GM23338 (cell line): Measurements from ENCODE around the gene CLDN22. TPM values are rescaled to one million over a fixed set of nuclear protein-coding genes. Genes with fewer than 3 reads are reported as not detected.

Source experiments
- ATAC-seq: fragments of 200-7000 bp; cut with Tn5 transposase; 3 replicates; pipeline ENCODE4 v1.9.1; 2020
- DNase-seq: peaks from one replicate; pipeline ENCODE4 v3.0.0-alpha.2; 2015; ENCODE audit warnings: low spot score
- H2AFZ ChIP-seq: fragments of 200-600 bp; sonication (generic); 2 replicates; pipeline ENCODE4 v1.8.0; 2016; ENCODE audit warnings: antibody characterized with exemption, mild to moderate bottlenecking, moderate library complexity
- H3F3A ChIP-seq: fragments of 200-600 bp; sonication (generic); replicated peaks from 2 replicates; pipeline ENCODE4 v1.8.0; 2017; ENCODE audit warnings: antibody characterized with exemption, mixed run types, low read depth
- H3K27ac ChIP-seq: fragments of 200-600 bp; sonication (generic); 2 replicates; pipeline ENCODE4 v1.6.1; 2016; ENCODE audit warnings: low read depth
- H3K27me3 ChIP-seq: fragments of 200-600 bp; sonication (generic); 2 replicates; pipeline ENCODE4 v1.8.0; 2016; ENCODE audit warnings: mild to moderate bottlenecking, mixed run types, moderate library complexity; ENCODE audit not compliant: insufficient read depth
- H3K36me3 ChIP-seq: fragments of 200-600 bp; sonication (generic); 2 replicates; pipeline ENCODE4 v1.8.0; 2016; ENCODE audit warnings: mild to moderate bottlenecking; ENCODE audit not compliant: insufficient read depth
- H3K4me1 ChIP-seq: fragments of 200-600 bp; sonication (generic); 2 replicates; pipeline ENCODE4 v1.8.0; 2016; ENCODE audit warnings: mild to moderate bottlenecking, moderate library complexity; ENCODE audit not compliant: insufficient read depth
- H3K4me2 ChIP-seq: fragments of 200-600 bp; sonication (generic); 2 replicates; pipeline ENCODE4 v1.7.1; 2017; ENCODE audit warnings: mixed run types
- H3K4me3 ChIP-seq: fragments of 200-600 bp; sonication (generic); 2 replicates; pipeline ENCODE4 v1.6.1; 2016; ENCODE audit warnings: mixed run types
- H3K79me2 ChIP-seq: fragments of 200-600 bp; sonication (generic); replicated peaks from 2 replicates; pipeline ENCODE4 v1.8.0; 2017; ENCODE audit warnings: mild to moderate bottlenecking; ENCODE audit not compliant: insufficient read depth
- H3K9me2 ChIP-seq: fragments of 200-600 bp; sonication (generic); 2 replicates; pipeline ENCODE4 v1.8.0; 2017; ENCODE audit not compliant: insufficient read depth
- H4K20me1 ChIP-seq: fragments of 200-600 bp; sonication (generic); replicated peaks from 2 replicates; pipeline ENCODE4 v1.8.0; 2017; ENCODE audit warnings: mild to moderate bottlenecking; ENCODE audit not compliant: insufficient read depth
- H3K27ac Mint-ChIP-seq: 2 replicates; pipeline ENCODE4 v1.8.0; 2020; ENCODE audit warnings: inconsistent platforms, mild to moderate bottlenecking, moderate library complexity, mixed read lengths
- H3K27me3 Mint-ChIP-seq: 3 replicates; pipeline ENCODE4 v1.8.0; 2022; ENCODE audit warnings: low read depth, mild to moderate bottlenecking, moderate library complexity, mixed read lengths, inconsistent platforms; ENCODE audit not compliant: insufficient read depth, poor library complexity
- H3K36me3 Mint-ChIP-seq: 3 replicates; pipeline ENCODE4 v1.8.0; 2021; ENCODE audit warnings: low read depth, mild to moderate bottlenecking, inconsistent platforms, moderate library complexity, mixed read lengths
- H3K4me1 Mint-ChIP-seq: 3 replicates; pipeline ENCODE4 v1.8.0; 2020; ENCODE audit warnings: mild to moderate bottlenecking, inconsistent platforms, mixed read lengths
- H3K4me3 Mint-ChIP-seq: 3 replicates; pipeline ENCODE4 v1.8.0; 2021; ENCODE audit warnings: moderate library complexity, mild to moderate bottlenecking, inconsistent platforms, mixed read lengths
- H3K9me3 Mint-ChIP-seq: 3 replicates; pipeline ENCODE4 v1.8.0; 2020; ENCODE audit warnings: moderate library complexity, mild to moderate bottlenecking, inconsistent platforms, mixed read lengths
- CREB1 ChIP-seq: fragments of 250-450 bp; sonication (Bioruptor Pico); IDR thresholded peaks from 2 replicates; pipeline ENCODE4 v1.5.0; 2020; ENCODE audit warnings: low read depth, mild to moderate bottlenecking, moderate library complexity
- EZH2phosphoT487 ChIP-seq: fragments of 200-600 bp; sonication (generic); IDR thresholded peaks from one replicate; pipeline ENCODE4 v1.8.1; 2018; ENCODE audit warnings: antibody characterized with exemption; ENCODE audit not compliant: unreplicated experiment
- JUNB ChIP-seq: IDR thresholded peaks from one replicate; pipeline ENCODE4 v1.6.1; 2016; ENCODE audit warnings: antibody characterized with exemption; ENCODE audit not compliant: unreplicated experiment
- NANOG ChIP-seq: IDR thresholded peaks from 2 replicates; pipeline ENCODE4 v1.6.1; 2016; ENCODE audit warnings: antibody characterized with exemption, borderline replicate concordance
- ZNF331 ChIP-seq: fragments of 250-450 bp; sonication (Bioruptor Pico); IDR thresholded peaks from 2 replicates; pipeline ENCODE4 v1.5.0; 2020; ENCODE audit warnings: low read depth, mild to moderate bottlenecking, moderate library complexity
- polyA plus RNA-seq: library from polyadenylated mRNA; unstranded; fragments of >200 nt; fragmentation: Nextera tagmentation; extraction: Ambion mirVana; gene quantifications from 2 replicates; pipeline ENCODE4 v1.2.1, GENCODE V29; 2016
- total RNA-seq: library from RNA; depleted of rRNA; stranded (reverse); fragments of >200 nt; shearing (Covaris generic); gene quantifications from 2 replicates; pipeline ENCODE4 v1.2.3, GENCODE V29; 2014
- TF ChIP-seq, protein P1 (sequence below): fragments of 250-450 bp; sonication (Bioruptor Pico); IDR thresholded peaks from 2 replicates; pipeline ENCODE4 v1.5.0; 2020; ENCODE audit warnings: mild to moderate bottlenecking, moderate library complexity
- TF ChIP-seq, protein P2 (sequence below): IDR thresholded peaks from one replicate; pipeline ENCODE4 v1.6.1; 2018; ENCODE audit warnings: antibody characterized with exemption; ENCODE audit not compliant: unreplicated experiment
- TF ChIP-seq, protein P3 (sequence below), 2 experiments: fragments of 200-600 bp in 1 of 2; sonication (generic) in 1 of 2; conservative IDR thresholded peaks; 2 replicates each; pipeline versions ENCODE4 v1.5.1 to v1.6.1; 2016 to 2017; ENCODE audit warnings: antibody characterized with exemption in 2 of 2, low read depth in 2 of 2, mild to moderate bottlenecking in 2 of 2, moderate library complexity in 1 of 2

Gene CLDN22
- total and polyA plus RNA-seq, 2 experiments from 2014 or later = not detected

DNA sequence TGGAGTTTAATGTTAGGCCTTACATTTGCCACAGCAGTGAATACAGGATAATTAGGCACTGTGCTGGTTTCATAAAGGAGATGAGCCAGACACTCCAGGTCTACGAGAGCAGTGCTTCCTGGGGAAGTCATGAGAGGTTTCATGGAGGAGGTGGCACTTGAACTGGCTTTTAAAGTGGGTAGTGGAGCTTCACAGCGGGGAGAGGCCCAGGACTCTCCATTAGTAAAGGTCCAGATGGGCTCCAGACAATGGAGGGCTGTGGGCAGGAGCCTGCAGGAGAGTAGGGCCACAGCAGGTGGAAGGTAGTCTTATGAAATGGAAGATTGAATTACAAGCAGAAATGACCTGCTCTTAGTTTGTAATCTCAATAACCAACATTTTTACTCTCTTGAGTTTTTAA, 29.0 kb downstream of the CLDN22 start:
- H3K4me1 Mint-ChIP-seq = peaks cover 3% of the 10 kb centered on the region; the same call in 2 of the 3 replicates
- H3K27ac ChIP-seq = no peak overlapping the region
- H3K27me3 ChIP-seq = no peaks in the 10 kb centered on the region
- no peak overlapping the region for H3K4me2 ChIP-seq
- 0 out of 2 replicates have a peak, but pooled peaks cover 3% of the 10 kb centered on the region for H4K20me1 ChIP-seq
- H3K36me3 Mint-ChIP-seq = peaks cover 78% of the 10 kb centered on the region
- H3K27ac Mint-ChIP-seq = peak overlapping the region; percentile 54
- H3K79me2 ChIP-seq = no peaks in the 10 kb centered on the region
- DNase-seq = no peak
- no peak overlapping the region for H2AFZ ChIP-seq
- no peaks in the 10 kb centered on the region for H3F3A ChIP-seq
- no peaks in the 10 kb centered on the region for H3K4me1 ChIP-seq
- no peak; the same call in 2 of the 3 replicates for ATAC-seq
- no peak overlapping the region for H3K4me3 ChIP-seq
- H3K9me3 Mint-ChIP-seq = no peaks in the 10 kb centered on the region
- H3K9me2 ChIP-seq = no peaks in the 10 kb centered on the region
- no peak overlapping the region for H3K4me3 Mint-ChIP-seq
- peaks cover 40% of the 10 kb centered on the region for H3K36me3 ChIP-seq
- TF ChIP-seq JUNB = no peak
- no peak for TF ChIP-seq CREB1 (CRISPR knock-in tag)
- TF ChIP-seq EZH2phosphoT487 = no peak
- TF ChIP-seq, protein P1, sequence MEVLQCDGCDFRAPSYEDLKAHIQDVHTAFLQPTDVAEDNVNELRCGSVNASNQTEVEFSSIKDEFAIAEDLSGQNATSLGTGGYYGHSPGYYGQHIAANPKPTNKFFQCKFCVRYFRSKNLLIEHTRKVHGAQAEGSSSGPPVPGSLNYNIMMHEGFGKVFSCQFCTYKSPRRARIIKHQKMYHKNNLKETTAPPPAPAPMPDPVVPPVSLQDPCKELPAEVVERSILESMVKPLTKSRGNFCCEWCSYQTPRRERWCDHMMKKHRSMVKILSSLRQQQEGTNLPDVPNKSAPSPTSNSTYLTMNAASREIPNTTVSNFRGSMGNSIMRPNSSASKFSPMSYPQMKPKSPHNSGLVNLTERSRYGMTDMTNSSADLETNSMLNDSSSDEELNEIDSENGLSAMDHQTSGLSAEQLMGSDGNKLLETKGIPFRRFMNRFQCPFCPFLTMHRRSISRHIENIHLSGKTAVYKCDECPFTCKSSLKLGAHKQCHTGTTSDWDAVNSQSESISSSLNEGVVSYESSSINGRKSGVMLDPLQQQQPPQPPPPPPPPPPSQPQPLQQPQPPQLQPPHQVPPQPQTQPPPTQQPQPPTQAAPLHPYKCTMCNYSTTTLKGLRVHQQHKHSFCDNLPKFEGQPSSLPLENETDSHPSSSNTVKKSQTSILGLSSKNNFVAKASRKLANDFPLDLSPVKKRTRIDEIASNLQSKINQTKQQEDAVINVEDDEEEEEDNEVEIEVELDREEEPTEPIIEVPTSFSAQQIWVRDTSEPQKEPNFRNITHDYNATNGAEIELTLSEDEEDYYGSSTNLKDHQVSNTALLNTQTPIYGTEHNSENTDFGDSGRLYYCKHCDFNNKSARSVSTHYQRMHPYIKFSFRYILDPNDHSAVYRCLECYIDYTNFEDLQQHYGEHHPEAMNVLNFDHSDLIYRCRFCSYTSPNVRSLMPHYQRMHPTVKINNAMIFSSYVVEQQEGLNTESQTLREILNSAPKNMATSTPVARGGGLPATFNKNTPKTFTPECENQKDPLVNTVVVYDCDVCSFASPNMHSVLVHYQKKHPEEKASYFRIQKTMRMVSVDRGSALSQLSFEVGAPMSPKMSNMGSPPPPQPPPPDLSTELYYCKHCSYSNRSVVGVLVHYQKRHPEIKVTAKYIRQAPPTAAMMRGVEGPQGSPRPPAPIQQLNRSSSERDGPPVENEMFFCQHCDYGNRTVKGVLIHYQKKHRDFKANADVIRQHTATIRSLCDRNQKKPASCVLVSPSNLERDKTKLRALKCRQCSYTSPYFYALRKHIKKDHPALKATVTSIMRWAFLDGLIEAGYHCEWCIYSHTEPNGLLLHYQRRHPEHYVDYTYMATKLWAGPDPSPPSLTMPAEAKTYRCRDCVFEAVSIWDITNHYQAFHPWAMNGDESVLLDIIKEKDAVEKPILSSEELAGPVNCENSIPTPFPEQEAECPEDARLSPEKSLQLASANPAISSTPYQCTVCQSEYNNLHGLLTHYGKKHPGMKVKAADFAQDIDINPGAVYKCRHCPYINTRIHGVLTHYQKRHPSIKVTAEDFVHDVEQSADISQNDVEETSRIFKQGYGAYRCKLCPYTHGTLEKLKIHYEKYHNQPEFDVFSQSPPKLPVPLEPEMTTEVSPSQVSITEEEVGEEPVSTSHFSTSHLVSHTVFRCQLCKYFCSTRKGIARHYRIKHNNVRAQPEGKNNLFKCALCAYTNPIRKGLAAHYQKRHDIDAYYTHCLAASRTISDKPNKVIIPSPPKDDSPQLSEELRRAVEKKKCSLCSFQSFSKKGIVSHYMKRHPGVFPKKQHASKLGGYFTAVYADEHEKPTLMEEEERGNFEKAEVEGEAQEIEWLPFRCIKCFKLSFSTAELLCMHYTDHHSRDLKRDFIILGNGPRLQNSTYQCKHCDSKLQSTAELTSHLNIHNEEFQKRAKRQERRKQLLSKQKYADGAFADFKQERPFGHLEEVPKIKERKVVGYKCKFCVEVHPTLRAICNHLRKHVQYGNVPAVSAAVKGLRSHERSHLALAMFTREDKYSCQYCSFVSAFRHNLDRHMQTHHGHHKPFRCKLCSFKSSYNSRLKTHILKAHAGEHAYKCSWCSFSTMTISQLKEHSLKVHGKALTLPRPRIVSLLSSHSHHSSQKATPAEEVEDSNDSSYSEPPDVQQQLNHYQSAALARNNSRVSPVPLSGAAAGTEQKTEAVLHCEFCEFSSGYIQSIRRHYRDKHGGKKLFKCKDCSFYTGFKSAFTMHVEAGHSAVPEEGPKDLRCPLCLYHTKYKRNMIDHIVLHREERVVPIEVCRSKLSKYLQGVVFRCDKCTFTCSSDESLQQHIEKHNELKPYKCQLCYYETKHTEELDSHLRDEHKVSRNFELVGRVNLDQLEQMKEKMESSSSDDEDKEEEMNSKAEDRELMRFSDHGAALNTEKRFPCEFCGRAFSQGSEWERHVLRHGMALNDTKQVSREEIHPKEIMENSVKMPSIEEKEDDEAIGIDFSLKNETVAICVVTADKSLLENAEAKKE = no peak
- no peak for TF ChIP-seq NANOG
- TF ChIP-seq, protein P2, sequence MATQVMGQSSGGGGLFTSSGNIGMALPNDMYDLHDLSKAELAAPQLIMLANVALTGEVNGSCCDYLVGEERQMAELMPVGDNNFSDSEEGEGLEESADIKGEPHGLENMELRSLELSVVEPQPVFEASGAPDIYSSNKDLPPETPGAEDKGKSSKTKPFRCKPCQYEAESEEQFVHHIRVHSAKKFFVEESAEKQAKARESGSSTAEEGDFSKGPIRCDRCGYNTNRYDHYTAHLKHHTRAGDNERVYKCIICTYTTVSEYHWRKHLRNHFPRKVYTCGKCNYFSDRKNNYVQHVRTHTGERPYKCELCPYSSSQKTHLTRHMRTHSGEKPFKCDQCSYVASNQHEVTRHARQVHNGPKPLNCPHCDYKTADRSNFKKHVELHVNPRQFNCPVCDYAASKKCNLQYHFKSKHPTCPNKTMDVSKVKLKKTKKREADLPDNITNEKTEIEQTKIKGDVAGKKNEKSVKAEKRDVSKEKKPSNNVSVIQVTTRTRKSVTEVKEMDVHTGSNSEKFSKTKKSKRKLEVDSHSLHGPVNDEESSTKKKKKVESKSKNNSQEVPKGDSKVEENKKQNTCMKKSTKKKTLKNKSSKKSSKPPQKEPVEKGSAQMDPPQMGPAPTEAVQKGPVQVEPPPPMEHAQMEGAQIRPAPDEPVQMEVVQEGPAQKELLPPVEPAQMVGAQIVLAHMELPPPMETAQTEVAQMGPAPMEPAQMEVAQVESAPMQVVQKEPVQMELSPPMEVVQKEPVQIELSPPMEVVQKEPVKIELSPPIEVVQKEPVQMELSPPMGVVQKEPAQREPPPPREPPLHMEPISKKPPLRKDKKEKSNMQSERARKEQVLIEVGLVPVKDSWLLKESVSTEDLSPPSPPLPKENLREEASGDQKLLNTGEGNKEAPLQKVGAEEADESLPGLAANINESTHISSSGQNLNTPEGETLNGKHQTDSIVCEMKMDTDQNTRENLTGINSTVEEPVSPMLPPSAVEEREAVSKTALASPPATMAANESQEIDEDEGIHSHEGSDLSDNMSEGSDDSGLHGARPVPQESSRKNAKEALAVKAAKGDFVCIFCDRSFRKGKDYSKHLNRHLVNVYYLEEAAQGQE = no peak
- TF ChIP-seq ZNF331 (CRISPR knock-in tag) = no peak
- TF ChIP-seq, protein P3, sequence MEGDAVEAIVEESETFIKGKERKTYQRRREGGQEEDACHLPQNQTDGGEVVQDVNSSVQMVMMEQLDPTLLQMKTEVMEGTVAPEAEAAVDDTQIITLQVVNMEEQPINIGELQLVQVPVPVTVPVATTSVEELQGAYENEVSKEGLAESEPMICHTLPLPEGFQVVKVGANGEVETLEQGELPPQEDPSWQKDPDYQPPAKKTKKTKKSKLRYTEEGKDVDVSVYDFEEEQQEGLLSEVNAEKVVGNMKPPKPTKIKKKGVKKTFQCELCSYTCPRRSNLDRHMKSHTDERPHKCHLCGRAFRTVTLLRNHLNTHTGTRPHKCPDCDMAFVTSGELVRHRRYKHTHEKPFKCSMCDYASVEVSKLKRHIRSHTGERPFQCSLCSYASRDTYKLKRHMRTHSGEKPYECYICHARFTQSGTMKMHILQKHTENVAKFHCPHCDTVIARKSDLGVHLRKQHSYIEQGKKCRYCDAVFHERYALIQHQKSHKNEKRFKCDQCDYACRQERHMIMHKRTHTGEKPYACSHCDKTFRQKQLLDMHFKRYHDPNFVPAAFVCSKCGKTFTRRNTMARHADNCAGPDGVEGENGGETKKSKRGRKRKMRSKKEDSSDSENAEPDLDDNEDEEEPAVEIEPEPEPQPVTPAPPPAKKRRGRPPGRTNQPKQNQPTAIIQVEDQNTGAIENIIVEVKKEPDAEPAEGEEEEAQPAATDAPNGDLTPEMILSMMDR (conservative IDR thresholded peaks at IDR 0.05; ENCODE audit: low read depth in 2 of 2) = no peak
- H3K27me3 Mint-ChIP-seq = peaks cover 11% of the 10 kb centered on the region
